HEK293 (cell line): ENCODE data around the gene LARP1.

Experiments used
- KLF1 ChIP-seq: fragments of 450-650 bp; formaldehyde crosslinking; IDR thresholded peaks from 2 replicates; pipeline ENCODE4 v1.5.1; 2016; ENCODE audit warnings: missing biosample characterization, missing genetic modification characterization
- MYNN ChIP-seq: fragments of 450-650 bp; formaldehyde crosslinking; IDR thresholded peaks from 2 replicates; pipeline ENCODE4 v1.5.1; 2016; ENCODE audit warnings: missing biosample characterization, missing genetic modification characterization, borderline replicate concordance
- TCF7L2 ChIP-seq: IDR thresholded peaks from 2 replicates; pipeline ENCODE4 v1.6.1; 2011; ENCODE audit warnings: low read depth, mild to moderate bottlenecking, inconsistent platforms, low read length, moderate library complexity, borderline replicate concordance
- ZBTB8A ChIP-seq: fragments of 450-650 bp; formaldehyde crosslinking; IDR thresholded peaks from 2 replicates; pipeline ENCODE4 v1.5.1; 2016; ENCODE audit warnings: missing biosample characterization, missing genetic modification characterization
- ZNF138 ChIP-seq: fragments of 450-650 bp; formaldehyde crosslinking; IDR thresholded peaks from 2 replicates; pipeline ENCODE4 v1.5.1; 2016; ENCODE audit warnings: missing biosample characterization, missing genetic modification characterization, borderline replicate concordance
- ZNF155 ChIP-seq: fragments of 450-650 bp; formaldehyde crosslinking; IDR thresholded peaks from 2 replicates; pipeline ENCODE4 v1.5.1; 2016; ENCODE audit warnings: missing biosample characterization, missing genetic modification characterization
- ZNF24 ChIP-seq: fragments of 450-650 bp; formaldehyde crosslinking; IDR thresholded peaks from 2 replicates; pipeline ENCODE4 v1.5.1; 2016; ENCODE audit warnings: missing biosample characterization, missing genetic modification characterization
- ZNF311 ChIP-seq: fragments of 450-650 bp; formaldehyde crosslinking; IDR thresholded peaks from 2 replicates; pipeline ENCODE4 v1.5.1; 2017; ENCODE audit warnings: missing biosample characterization, missing genetic modification characterization, borderline replicate concordance
- ZNF335 ChIP-seq: fragments of 450-650 bp; formaldehyde crosslinking; conservative IDR thresholded peaks from 2 replicates; pipeline ENCODE4 v1.5.1; 2016; ENCODE audit warnings: missing biosample characterization, missing genetic modification characterization
- ZNF677 ChIP-seq: fragments of 450-650 bp; IDR thresholded peaks from 2 replicates; pipeline ENCODE4 v1.5.0; 2018; ENCODE audit warnings: missing biosample characterization, mild to moderate bottlenecking, missing genetic modification characterization, moderate library complexity
- ZNF76 ChIP-seq: fragments of 450-650 bp; formaldehyde crosslinking; IDR thresholded peaks from 2 replicates; pipeline ENCODE4; 2016; ENCODE audit warnings: low read depth, missing biosample characterization, missing genetic modification characterization, borderline replicate concordance
- ZSCAN16 ChIP-seq: fragments of 450-650 bp; formaldehyde crosslinking; IDR thresholded peaks from 2 replicates; pipeline ENCODE4 v1.5.1; 2016; ENCODE audit warnings: missing biosample characterization, missing genetic modification characterization
- TF ChIP-seq, protein P1 (sequence below): fragments of 450-650 bp; formaldehyde crosslinking; IDR thresholded peaks from 2 replicates; pipeline ENCODE4 v1.5.1; 2016; ENCODE audit warnings: missing biosample characterization, missing genetic modification characterization
- TF ChIP-seq, protein P2 (sequence below): fragments of 450-650 bp; IDR thresholded peaks from 2 replicates; pipeline ENCODE4 v1.5.1; 2018; ENCODE audit warnings: missing biosample characterization, missing genetic modification characterization

DNA sequence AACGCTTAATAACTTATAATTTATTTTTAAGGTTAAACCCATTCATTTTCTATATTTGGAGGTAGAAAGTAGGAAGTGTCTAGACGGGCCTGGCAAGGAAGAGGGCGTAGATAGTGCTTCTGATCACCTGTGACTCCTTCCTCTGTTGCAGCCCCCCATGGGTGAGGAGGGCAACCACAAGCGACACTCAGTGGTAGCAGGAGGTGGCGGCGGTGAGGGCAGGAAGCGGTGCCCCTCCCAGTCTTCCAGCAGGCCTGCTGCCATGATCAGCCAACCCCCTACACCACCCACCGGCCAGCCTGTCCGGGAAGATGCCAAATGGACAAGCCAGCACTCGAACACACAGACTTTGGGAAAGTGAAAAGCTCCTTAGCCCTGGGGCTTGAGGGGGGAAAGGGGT lies 58.6 kb downstream of the LARP1 start:
- TF ChIP-seq ZNF24 (tag by site-specific recombination) (no peak), ZBTB8A (no peak), ZSCAN16 (tag by site-specific recombination) (no peak), KLF1 (no peak), ZNF155 (no peak), ZNF138 (no peak), TCF7L2 (no peak), ZNF76 (tag by site-specific recombination) (no peak), MYNN (tag by site-specific recombination) (no peak), ZNF677 (no peak), ZNF335 (tag by site-specific recombination) (no peak), ZNF311 (tag by site-specific recombination) (no peak)
- TF ChIP-seq, protein P1, sequence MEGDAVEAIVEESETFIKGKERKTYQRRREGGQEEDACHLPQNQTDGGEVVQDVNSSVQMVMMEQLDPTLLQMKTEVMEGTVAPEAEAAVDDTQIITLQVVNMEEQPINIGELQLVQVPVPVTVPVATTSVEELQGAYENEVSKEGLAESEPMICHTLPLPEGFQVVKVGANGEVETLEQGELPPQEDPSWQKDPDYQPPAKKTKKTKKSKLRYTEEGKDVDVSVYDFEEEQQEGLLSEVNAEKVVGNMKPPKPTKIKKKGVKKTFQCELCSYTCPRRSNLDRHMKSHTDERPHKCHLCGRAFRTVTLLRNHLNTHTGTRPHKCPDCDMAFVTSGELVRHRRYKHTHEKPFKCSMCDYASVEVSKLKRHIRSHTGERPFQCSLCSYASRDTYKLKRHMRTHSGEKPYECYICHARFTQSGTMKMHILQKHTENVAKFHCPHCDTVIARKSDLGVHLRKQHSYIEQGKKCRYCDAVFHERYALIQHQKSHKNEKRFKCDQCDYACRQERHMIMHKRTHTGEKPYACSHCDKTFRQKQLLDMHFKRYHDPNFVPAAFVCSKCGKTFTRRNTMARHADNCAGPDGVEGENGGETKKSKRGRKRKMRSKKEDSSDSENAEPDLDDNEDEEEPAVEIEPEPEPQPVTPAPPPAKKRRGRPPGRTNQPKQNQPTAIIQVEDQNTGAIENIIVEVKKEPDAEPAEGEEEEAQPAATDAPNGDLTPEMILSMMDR (tag by site-specific recombination), result no peak
- TF ChIP-seq, protein P2, sequence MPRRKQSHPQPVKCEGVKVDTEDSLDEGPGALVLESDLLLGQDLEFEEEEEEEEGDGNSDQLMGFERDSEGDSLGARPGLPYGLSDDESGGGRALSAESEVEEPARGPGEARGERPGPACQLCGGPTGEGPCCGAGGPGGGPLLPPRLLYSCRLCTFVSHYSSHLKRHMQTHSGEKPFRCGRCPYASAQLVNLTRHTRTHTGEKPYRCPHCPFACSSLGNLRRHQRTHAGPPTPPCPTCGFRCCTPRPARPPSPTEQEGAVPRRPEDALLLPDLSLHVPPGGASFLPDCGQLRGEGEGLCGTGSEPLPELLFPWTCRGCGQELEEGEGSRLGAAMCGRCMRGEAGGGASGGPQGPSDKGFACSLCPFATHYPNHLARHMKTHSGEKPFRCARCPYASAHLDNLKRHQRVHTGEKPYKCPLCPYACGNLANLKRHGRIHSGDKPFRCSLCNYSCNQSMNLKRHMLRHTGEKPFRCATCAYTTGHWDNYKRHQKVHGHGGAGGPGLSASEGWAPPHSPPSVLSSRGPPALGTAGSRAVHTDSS, result no peak
